Muscle layer of duodenum (tissue), 2 donors: ENCODE data around the gene LHX3.

Experiments used
- H3K27ac ChIP-seq: one replicate; pipeline ENCODE4 v1.7.0; 2013; ENCODE audit warnings: mild to moderate bottlenecking, low read length
- H3K27me3 ChIP-seq: one replicate; pipeline ENCODE4 v1.7.0; 2013; ENCODE audit warnings: low read depth, mild to moderate bottlenecking, control low read depth, low read length
- H3K36me3 ChIP-seq, 2 donors: one replicate each; pipeline ENCODE4 v1.7.0; 2013; ENCODE audit warnings: low read length in 2 of 2, control low read depth in 1 of 2, mild to moderate bottlenecking in 1 of 2; ENCODE audit not compliant: insufficient read depth in 2 of 2, control insufficient read depth in 1 of 2
- H3K4me1 ChIP-seq, 2 donors: one replicate each; pipeline ENCODE4 v1.7.0; 2013; ENCODE audit warnings: low read length in 2 of 2, mild to moderate bottlenecking in 2 of 2, control low read depth in 1 of 2, moderate library complexity in 1 of 2; ENCODE audit not compliant: insufficient read depth in 2 of 2, control insufficient read depth in 1 of 2
- H3K4me3 ChIP-seq, 2 donors: one replicate each; pipeline ENCODE4 v1.7.0; 2013; ENCODE audit warnings: low read length in 2 of 2, low read depth in 1 of 2, mild to moderate bottlenecking in 1 of 2
- H3K9me3 ChIP-seq, 2 donors: one replicate each; pipeline ENCODE4 v1.7.0; 2013; ENCODE audit warnings: low read length in 2 of 2, control low read depth in 1 of 2, mild to moderate bottlenecking in 1 of 2; ENCODE audit not compliant: control insufficient read depth in 1 of 2
- donor health status: healthy.

Gene LHX3

GRCh38 chr9:136201609-136202453 is 3.1 kb downstream of the LHX3 start:
- Histone ChIP-seq H3K4me1 (peaks cover 0 to 17% of the 10 kb centered on the region in 2 donors), H3K4me3 (no peak overlapping the region), H3K27ac (no peak overlapping the region), H3K27me3 (peaks cover 56% of the 10 kb centered on the region), H3K36me3 (peaks cover 4% of the 10 kb centered on the region in 2 donors), H3K9me3 (no peaks in the 10 kb centered on the region)

GRCh38 chr9:136201174-136201573 is 3.8 kb downstream of the LHX3 start:
- Histone ChIP-seq H3K27ac (no peak overlapping the region), H3K9me3 (no peaks in the 10 kb centered on the region), H3K4me3 (no peak overlapping the region), H3K4me1 (peaks cover 0 to 17% of the 10 kb centered on the region in 2 donors), H3K36me3 (peaks cover 4% of the 10 kb centered on the region in 2 donors), H3K27me3 (peaks cover 63% of the 10 kb centered on the region)

GRCh38 chr9:136200424-136200823 is 4.5 kb downstream of the LHX3 start:
- Histone ChIP-seq H3K27me3 (peaks cover 66% of the 10 kb centered on the region), H3K4me1 (peaks cover 0 to 17% of the 10 kb centered on the region in 2 donors), H3K36me3 (no peaks in the 10 kb centered on the region)

GRCh38 chr9:136199391-136200288 is 5.3 kb downstream of the LHX3 start:
- H3K27me3 ChIP-seq = peaks cover 64% of the 10 kb centered on the region
- H3K36me3 ChIP-seq = no peaks in the 10 kb centered on the region
- H3K4me3 ChIP-seq = no peak overlapping the region
- H3K9me3 ChIP-seq = no peaks in the 10 kb centered on the region
- H3K4me1 ChIP-seq = peaks cover 0 to 17% of the 10 kb centered on the region in 2 donors
- H3K27ac ChIP-seq = no peak overlapping the region

More at GRCh38 chr9:136200424-136200823, 4.5 kb downstream of the LHX3 start:
- H3K9me3 ChIP-seq = no peaks in the 10 kb centered on the region
- H3K4me3 ChIP-seq = no peak overlapping the region
- H3K27ac ChIP-seq = no peak overlapping the region

GRCh38 chr9:136198605-136199083 is 6.3 kb downstream of the LHX3 start:
- peaks cover 0 to 17% of the 10 kb centered on the region in 2 donors for H3K4me1 ChIP-seq
- H3K27ac ChIP-seq = no peak overlapping the region
- H3K27me3 ChIP-seq = peaks cover 58% of the 10 kb centered on the region
- H3K36me3 ChIP-seq = no peaks in the 10 kb centered on the region
- H3K4me3 ChIP-seq = no peak overlapping the region
- H3K9me3 ChIP-seq = no peaks in the 10 kb centered on the region

- Histone ChIP-seq H3K4me1 (peaks cover 0 to 18% of the 10 kb centered on the region in 2 donors), H3K36me3 (no peaks in the 10 kb centered on the region), H3K9me3 (no peaks in the 10 kb centered on the region), H3K27me3 (peaks cover 54% of the 10 kb centered on the region), H3K27ac (no peak overlapping the region), H3K4me3 (no peak overlapping the region)
These were observed 6.9 kb downstream of the LHX3 start for GRCh38 chr9:136197930-136198604.

- Histone ChIP-seq H3K9me3 (no peaks in the 10 kb centered on the region), H3K4me3 (no peak overlapping the region), H3K4me1 (peaks cover 0 to 22% of the 10 kb centered on the region in 2 donors), H3K27me3 (peaks cover 50% of the 10 kb centered on the region), H3K27ac (no peak overlapping the region), H3K36me3 (no peaks in the 10 kb centered on the region)
These were observed 7.6 kb downstream of the LHX3 start for GRCh38 chr9:136197084-136197875.

- Histone ChIP-seq H3K36me3 (no peaks in the 10 kb centered on the region), H3K27ac (no peak overlapping the region), H3K9me3 (no peaks in the 10 kb centered on the region), H3K4me3 (no peak overlapping the region), H3K27me3 (peaks cover 49% of the 10 kb centered on the region), H3K4me1 (peaks cover 0 to 19% of the 10 kb centered on the region in 2 donors)
These were observed 8.4 kb downstream of the LHX3 start for GRCh38 chr9:136196404-136197083.

- Histone ChIP-seq H3K27me3 (peaks cover 34% of the 10 kb centered on the region), H3K27ac (no peak overlapping the region), H3K9me3 (no peaks in the 10 kb centered on the region), H3K4me1 (peaks cover 0 to 19% of the 10 kb centered on the region in 2 donors), H3K36me3 (no peaks in the 10 kb centered on the region), H3K4me3 (no peak overlapping the region)
These were observed 10.4 kb downstream of the LHX3 start for GRCh38 chr9:136194540-136194939.

- no peaks in the 10 kb centered on the region for H3K9me3 ChIP-seq
- peaks cover 0 to 19% of the 10 kb centered on the region in 2 donors for H3K4me1 ChIP-seq
- H3K27ac ChIP-seq = no peak overlapping the region
- no peak overlapping the region for H3K4me3 ChIP-seq
- H3K36me3 ChIP-seq = no peaks in the 10 kb centered on the region
- H3K27me3 ChIP-seq = peaks cover 31% of the 10 kb centered on the region
These were observed 11.0 kb downstream of the LHX3 start for GRCh38 chr9:136193891-136194279.
